NB4 (cell line): Measurements from ENCODE around the gene CDKAL1.

Experiments
- DNase-seq: peaks from one replicate; pipeline ENCODE4 v3.0.0; 2010; ENCODE audit warnings: low read depth
- H3K4me3 ChIP-seq: one replicate; pipeline ENCODE4 v1.5.1; 2011; ENCODE audit warnings: mild to moderate bottlenecking, low read depth, low read length, moderate library complexity
- CTCF ChIP-seq: IDR thresholded peaks from one replicate; pipeline ENCODE4 v1.5.1; 2012; ENCODE audit warnings: low read depth, low read length
- MAX ChIP-seq: IDR thresholded peaks from 2 replicates; pipeline ENCODE4 v1.6.1; 2011; ENCODE audit warnings: low read depth, low read length
- MYC ChIP-seq: IDR thresholded peaks from 2 replicates; pipeline ENCODE4 v1.6.1; 2011; ENCODE audit warnings: low read depth, low read length
- POLR2A ChIP-seq: IDR thresholded peaks from 2 replicates; pipeline ENCODE4 v1.6.1; 2011; ENCODE audit warnings: mild to moderate bottlenecking; ENCODE audit not compliant: insufficient read length; ENCODE audit errors: extremely low read depth

The CDKAL1 gene

GRCh38 chr6:21131406-21131805, 597.1 kb downstream of the CDKAL1 start:
- no peak for DNase-seq
- H3K4me3 ChIP-seq = no peak overlapping the region
- no peak for TF ChIP-seq MYC
- TF ChIP-seq POLR2A = no peak
- no peak for TF ChIP-seq MAX
- TF ChIP-seq CTCF = no peak

- TF ChIP-seq MYC (no peak), MAX (no peak), CTCF (no peak), POLR2A (no peak)
- DNase-seq = no peak
- no peak overlapping the region for H3K4me3 ChIP-seq
Measured at GRCh38 chr6:21132446-21132845, 598.2 kb downstream of the CDKAL1 start.

- no peak for DNase-seq
- no peak overlapping the region for H3K4me3 ChIP-seq
- no peak for TF ChIP-seq CTCF
- no peak for TF ChIP-seq MYC
- no peak for TF ChIP-seq MAX
- no peak for TF ChIP-seq POLR2A
Measured at GRCh38 chr6:21132856-21133838, 598.9 kb downstream of the CDKAL1 start.

GRCh38 chr6:21133901-21134300, 599.6 kb downstream of the CDKAL1 start:
- no peak for DNase-seq
- TF ChIP-seq POLR2A = no peak
- TF ChIP-seq MYC = no peak
- TF ChIP-seq MAX = no peak
- TF ChIP-seq CTCF = no peak
- H3K4me3 ChIP-seq = no peak overlapping the region

- TF ChIP-seq MYC (no peak), MAX (no peak)
- H3K4me3 ChIP-seq = no peak overlapping the region
- no peak for DNase-seq
Measured at GRCh38 chr6:21134356-21134755, 600.1 kb downstream of the CDKAL1 start.

GRCh38 chr6:21135484-21136013, 601.3 kb downstream of the CDKAL1 start:
- no peak for TF ChIP-seq POLR2A
- TF ChIP-seq CTCF = no peak
- no peak for TF ChIP-seq MYC
- TF ChIP-seq MAX = no peak
- H3K4me3 ChIP-seq = no peak overlapping the region
- no peak for DNase-seq
